LNCAP (cell line): ENCODE measurements around the gene GIPC1.

Experiments
- TF ChIP-seq, protein P1 (sequence below): fragments of 450-650 bp; IDR thresholded peaks from 2 replicates; pipeline ENCODE4 v1.5.1; 2017; ENCODE audit warnings: mild to moderate bottlenecking

The GIPC1 gene

DNA sequence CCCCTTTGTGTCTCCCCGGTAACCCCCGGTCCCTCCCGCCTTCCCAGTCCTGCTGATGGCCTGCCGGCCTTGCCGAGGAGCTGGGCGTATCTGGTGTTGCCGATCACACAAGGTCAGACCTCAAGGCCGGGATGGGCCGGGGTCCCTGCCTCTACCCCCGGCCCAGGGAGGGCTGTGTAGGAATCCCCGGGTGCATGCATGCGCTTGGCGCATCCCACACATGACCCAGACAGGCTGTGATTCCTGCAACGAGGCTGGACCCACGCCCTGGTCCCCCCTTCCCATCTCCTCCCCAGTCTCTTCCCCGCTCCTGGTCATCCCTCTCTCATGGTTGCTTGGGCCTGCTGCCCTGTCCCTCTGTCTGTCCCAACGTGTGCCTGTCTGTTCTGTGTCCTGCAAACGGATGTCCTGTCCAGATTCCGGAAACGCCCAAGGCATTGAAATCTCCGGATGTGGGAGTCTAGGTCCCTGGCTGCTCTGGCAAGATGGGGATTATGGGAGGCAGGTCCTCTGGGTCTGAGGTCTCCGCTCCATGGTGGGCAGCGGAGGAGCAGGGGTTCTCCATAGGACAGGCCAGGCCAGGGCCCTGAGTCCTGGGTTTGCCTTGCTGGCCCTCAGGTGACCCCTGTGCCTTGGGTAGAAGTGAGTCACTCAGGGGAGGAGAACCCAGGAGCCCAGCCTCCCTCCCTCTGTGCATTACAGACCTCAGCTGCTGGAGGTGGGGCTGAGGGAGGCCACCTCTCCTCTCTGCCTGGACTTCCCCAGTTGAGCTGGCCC lies 61.2 kb downstream of the GIPC1 start:
- TF ChIP-seq, protein P1, sequence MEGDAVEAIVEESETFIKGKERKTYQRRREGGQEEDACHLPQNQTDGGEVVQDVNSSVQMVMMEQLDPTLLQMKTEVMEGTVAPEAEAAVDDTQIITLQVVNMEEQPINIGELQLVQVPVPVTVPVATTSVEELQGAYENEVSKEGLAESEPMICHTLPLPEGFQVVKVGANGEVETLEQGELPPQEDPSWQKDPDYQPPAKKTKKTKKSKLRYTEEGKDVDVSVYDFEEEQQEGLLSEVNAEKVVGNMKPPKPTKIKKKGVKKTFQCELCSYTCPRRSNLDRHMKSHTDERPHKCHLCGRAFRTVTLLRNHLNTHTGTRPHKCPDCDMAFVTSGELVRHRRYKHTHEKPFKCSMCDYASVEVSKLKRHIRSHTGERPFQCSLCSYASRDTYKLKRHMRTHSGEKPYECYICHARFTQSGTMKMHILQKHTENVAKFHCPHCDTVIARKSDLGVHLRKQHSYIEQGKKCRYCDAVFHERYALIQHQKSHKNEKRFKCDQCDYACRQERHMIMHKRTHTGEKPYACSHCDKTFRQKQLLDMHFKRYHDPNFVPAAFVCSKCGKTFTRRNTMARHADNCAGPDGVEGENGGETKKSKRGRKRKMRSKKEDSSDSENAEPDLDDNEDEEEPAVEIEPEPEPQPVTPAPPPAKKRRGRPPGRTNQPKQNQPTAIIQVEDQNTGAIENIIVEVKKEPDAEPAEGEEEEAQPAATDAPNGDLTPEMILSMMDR = no peak

DNA sequence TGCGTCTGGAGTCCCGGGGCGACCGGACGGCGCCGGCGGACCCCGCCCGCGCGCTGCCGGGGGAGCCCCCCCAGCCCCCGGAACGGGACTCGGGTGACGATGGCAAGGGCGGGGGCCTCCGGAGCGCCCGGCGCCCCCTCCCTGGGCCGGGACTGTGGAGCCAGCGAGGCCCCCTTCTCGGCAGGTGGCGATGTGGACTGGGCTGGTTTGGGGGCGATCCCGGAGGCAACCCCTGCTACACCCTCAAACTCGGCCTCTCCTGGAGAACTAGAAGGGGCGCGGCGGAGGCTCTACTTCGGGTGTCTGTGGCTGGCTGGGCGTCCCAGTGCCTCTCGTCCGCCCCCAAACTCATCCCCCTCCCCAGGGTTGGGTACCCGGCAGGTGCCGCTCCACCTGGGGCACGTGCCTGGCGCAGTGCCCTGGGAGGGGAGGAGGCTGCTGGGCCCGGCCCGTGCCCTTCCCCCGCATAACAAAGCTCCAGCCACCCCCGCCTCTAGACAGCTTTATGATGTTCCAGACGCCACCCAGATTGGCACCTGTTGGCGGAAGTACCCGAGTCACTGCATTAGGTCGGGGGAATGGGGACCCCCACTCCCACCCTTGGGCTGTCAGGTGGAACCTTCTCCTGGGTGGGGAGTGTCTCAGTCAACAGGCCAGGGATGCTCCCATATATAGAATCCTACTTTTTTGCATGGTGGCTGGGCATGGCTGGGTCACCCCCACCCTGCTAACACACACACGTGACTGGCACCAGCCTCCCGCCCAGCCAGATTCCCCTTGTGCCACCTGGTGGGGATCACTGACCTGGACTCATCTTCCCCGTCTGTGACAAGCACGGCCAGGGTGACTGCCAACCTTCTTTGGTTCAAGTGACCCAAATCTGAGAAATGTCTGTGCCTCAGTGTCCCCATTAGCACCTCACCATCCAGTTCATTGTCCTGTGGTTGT lies 62.1 kb downstream of the GIPC1 start:
- TF ChIP-seq, protein P1 = 0 out of 2 replicates have a peak, but pooled peaks have one; percentile 17

DNA sequence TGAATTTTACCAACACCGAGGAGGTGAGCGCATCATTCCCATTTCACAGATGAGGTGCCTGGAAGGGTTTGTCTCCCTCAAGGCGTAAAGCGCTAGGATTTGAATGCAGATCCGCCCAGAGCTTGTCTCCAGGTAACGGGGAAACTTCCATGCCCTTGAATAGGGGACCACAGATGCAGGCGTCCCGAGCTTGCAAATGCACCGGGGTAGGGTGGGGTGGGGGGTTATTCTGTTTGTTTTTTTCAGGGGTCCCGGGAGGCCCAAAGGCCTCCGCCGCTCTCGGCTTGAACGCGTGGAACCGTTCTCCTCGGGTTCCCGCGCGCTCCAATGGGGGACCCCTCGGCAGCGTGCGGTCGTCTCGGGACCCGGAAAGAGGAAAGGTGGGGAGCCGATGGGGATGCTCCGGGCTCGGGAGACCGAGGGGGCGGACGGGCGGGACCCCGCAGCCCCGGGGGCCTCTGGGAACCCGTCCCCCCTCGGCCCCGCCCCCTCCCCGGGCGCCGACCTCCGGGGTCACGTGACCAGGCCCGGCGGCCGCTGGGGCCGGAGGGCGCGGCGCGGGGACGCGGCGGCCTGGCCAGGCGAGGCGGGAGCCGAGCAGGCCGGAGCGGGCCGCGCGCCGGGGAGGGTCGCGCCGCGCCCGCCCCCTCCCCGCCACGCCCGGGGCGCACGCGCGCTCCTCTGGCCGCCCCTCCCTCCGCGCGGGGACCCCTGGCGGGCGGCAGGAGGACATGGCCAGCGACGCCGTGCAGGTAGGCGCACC lies 63.0 kb downstream of the GIPC1 start, which contains the start of gene PKN1:
PKN1 (plus strand) TSS at position 516 of the 763 bp plus-strand sequence; CDS start at position 732, 216 bp downstream.
- TF ChIP-seq, protein P1 = no peak

DNA sequence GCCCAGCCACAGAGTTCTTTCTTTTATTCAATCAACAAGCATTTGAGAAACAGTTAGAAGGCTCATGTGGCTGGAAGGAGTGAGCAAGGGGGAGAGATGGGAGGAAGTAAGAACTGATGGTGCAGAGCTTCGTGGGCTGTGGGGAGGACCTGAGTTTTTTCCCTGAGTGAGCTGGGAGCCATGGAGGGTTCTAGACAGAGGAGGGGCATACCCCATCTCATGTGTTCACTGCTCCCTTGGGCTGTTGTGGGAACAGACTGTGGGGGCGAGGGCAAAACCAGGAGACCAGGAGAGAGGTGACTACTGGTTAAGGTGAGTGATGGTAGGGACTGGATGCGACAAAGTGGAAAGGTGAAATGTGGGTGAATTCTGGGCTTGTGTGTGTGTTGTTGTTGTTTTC lies 65.2 kb downstream of the GIPC1 start:
- TF ChIP-seq, protein P1 = no peak

DNA sequence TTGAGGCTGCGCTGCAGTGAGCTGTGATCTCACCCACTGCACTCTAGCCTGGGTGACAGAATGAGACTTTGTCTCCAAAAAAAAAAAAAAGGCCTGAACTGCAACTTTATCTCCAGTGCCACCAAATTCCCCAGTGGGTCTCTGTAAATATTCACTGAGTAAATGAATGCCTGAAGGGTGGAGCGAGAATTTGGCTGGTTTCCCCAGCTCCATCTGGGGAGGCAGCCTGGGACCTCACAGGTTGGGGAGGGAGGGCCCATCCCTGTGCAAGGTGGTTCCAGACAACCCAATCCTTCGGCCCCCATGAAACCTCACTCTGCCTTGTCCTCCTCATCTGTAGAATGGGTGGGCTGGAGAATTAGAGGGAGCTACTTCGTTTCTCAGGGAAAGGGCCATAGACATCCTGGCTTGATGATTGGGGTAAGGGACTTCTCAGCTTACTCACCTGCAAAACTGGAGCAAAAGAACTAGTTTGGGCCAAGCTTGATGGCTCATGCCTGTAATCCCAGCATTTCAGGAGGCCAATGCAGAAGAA lies 67.0 kb downstream of the GIPC1 start:
- TF ChIP-seq, protein P1 = no peak
